MM.1S (cell line): ENCODE results near the gene IFITM10.

Experiments
- DNase-seq: peaks from one replicate; pipeline ENCODE4 v3.0.0-alpha.2; 2015
- H2AFZ ChIP-seq: fragments of 300-600 bp; sonication (generic); 2 replicates; pipeline ENCODE4 v1.6.0; 2016; ENCODE audit warnings: antibody characterized with exemption, low read length
- H3F3A ChIP-seq: fragments of 300-600 bp; sonication (generic); 2 replicates; pipeline ENCODE4 v1.6.1; 2016; ENCODE audit warnings: mild to moderate bottlenecking, antibody characterized with exemption, low read length, moderate library complexity, mixed read lengths; ENCODE audit not compliant: insufficient read depth
- H3K27ac ChIP-seq: fragments of 300-600 bp; sonication (generic); 2 replicates; pipeline ENCODE4 v1.5.1; 2016; ENCODE audit warnings: mild to moderate bottlenecking, low read length
- H3K27me3 ChIP-seq: fragments of 300-600 bp; sonication (generic); replicated peaks from 2 replicates; pipeline ENCODE4 v1.6.0; 2016; ENCODE audit warnings: low read length; ENCODE audit not compliant: insufficient read depth
- H3K36me3 ChIP-seq: fragments of 300-600 bp; sonication (generic); replicated peaks from 2 replicates; pipeline ENCODE4 v1.6.1; 2016; ENCODE audit warnings: mild to moderate bottlenecking, low read length, mixed read lengths; ENCODE audit not compliant: insufficient read depth
- H3K4me1 ChIP-seq: fragments of 300-600 bp; sonication (generic); 2 replicates; pipeline ENCODE4 v1.6.1; 2016; ENCODE audit warnings: low read length, mixed read lengths
- H3K4me2 ChIP-seq: fragments of 300-600 bp; sonication (generic); 2 replicates; pipeline ENCODE4 v1.6.0; 2016; ENCODE audit warnings: low read depth, low read length
- H3K4me3 ChIP-seq: fragments of 300-600 bp; sonication (generic); 2 replicates; pipeline ENCODE4 v1.5.1; 2016; ENCODE audit warnings: low read length, mixed read lengths
- H3K79me2 ChIP-seq: fragments of 300-600 bp; sonication (generic); 2 replicates; pipeline ENCODE4 v1.6.1; 2016; ENCODE audit warnings: mixed run types, low read length, mixed read lengths
- H3K9ac ChIP-seq: fragments of 300-600 bp; sonication (generic); 2 replicates; pipeline ENCODE4 v1.6.1; 2016; ENCODE audit warnings: low read length, mixed read lengths
- H3K9me2 ChIP-seq: fragments of 300-600 bp; sonication (generic); replicated peaks from 2 replicates; pipeline ENCODE4 v1.6.1; 2016; ENCODE audit warnings: mild to moderate bottlenecking, low read length, mixed read lengths; ENCODE audit not compliant: insufficient read depth
- H3K9me3 ChIP-seq: fragments of 300-600 bp; sonication (generic); replicated peaks from 2 replicates; pipeline ENCODE4 v1.6.1; 2016; ENCODE audit warnings: mild to moderate bottlenecking, low read length, mixed read lengths; ENCODE audit not compliant: insufficient read depth
- H4K20me1 ChIP-seq: fragments of 300-600 bp; sonication (generic); 2 replicates; pipeline ENCODE4 v1.6.1; 2016; ENCODE audit warnings: mild to moderate bottlenecking, low read length, moderate library complexity, mixed read lengths; ENCODE audit not compliant: insufficient read depth
- CTCF ChIP-seq: fragments of 300-600 bp; sonication (generic); IDR thresholded peaks from 2 replicates; pipeline ENCODE4 v1.5.1; 2016; ENCODE audit warnings: antibody characterized with exemption, low read length, mixed read lengths
- EZH2 ChIP-seq: fragments of 300-600 bp; sonication (generic); optimal IDR thresholded peaks from 2 replicates; pipeline ENCODE3; 2017; ENCODE audit warnings: low read depth, mild to moderate bottlenecking, antibody characterized with exemption, low read length, mixed read lengths
- EZH2phosphoT487 ChIP-seq: fragments of 300-600 bp; sonication (generic); IDR thresholded peaks from 2 replicates; pipeline ENCODE4 v1.6.1; 2018; ENCODE audit warnings: antibody characterized with exemption, low read length

The IFITM10 gene

DNA sequence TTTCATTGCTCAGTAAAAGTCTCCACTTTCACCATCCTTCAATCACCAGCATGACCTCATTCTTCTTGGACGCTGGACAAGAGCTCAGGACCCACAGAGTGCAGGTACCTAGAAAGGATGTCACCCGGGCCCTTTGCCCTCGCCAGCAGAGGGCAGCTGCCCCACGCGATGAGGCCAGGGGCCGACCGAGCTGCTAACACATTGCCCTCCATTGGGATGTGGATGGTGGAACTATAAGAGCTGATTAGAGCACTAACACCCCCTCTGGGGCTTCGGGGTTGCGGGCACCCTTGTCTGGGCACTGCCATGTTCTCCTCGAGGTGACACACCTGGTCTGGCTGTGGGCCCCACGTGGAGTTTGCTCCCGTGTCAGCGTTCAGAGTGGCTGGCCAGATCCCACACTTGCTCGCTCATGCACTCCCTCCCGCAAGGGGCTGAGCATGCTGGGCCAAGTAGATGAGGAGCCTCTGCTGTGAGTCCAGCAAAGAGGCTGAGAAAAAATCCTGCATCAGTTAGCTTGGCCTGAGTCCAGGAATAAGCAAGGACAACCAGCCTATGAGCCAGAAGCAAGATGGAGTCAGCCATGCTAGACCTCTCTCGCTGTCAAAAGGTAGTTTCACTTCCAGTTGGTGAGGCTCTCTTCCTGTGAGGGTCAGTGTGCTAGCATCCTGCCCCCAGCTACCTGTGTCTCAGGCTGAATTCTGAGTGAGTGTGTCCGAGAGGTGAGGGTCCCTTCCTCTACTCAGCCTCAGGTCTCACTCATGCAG, 43.6 kb downstream of the IFITM10 start:
- Histone ChIP-seq H3F3A (no peaks in the 10 kb centered on the region), H3K4me1 (no peaks in the 10 kb centered on the region), H3K36me3 (no peaks in the 10 kb centered on the region), H3K4me3 (no peak overlapping the region), H3K9me2 (no peaks in the 10 kb centered on the region), H4K20me1 (no peaks in the 10 kb centered on the region), H3K79me2 (no peaks in the 10 kb centered on the region), H3K9ac (no peak overlapping the region), H3K4me2 (no peak overlapping the region; the same call in 1 of the 2 replicates), H3K27ac (no peak overlapping the region), H3K9me3 (no peaks in the 10 kb centered on the region), H3K27me3 (peaks cover 93% of the 10 kb centered on the region), H2AFZ (no peak overlapping the region)
- no peak for DNase-seq
- peak; percentile 36 for TF ChIP-seq CTCF
- no peak for TF ChIP-seq EZH2phosphoT487

GRCh38 chr11:1705126-1706052, 45.0 kb downstream of the IFITM10 start:
- Histone ChIP-seq H3K79me2 (no peaks in the 10 kb centered on the region), H2AFZ (no peak overlapping the region), H3K27me3 (peaks cover 93% of the 10 kb centered on the region), H3K4me1 (no peaks in the 10 kb centered on the region), H3F3A (no peaks in the 10 kb centered on the region), H3K4me2 (peak overlapping the region; percentile 36), H3K4me3 (peak overlapping the region; percentile 5; the same call in 1 of the 2 replicates), H3K9ac (no peak overlapping the region), H4K20me1 (no peaks in the 10 kb centered on the region), H3K9me3 (no peaks in the 10 kb centered on the region), H3K9me2 (no peaks in the 10 kb centered on the region), H3K27ac (no peak overlapping the region), H3K36me3 (no peaks in the 10 kb centered on the region)
- DNase-seq, result no peak
- TF ChIP-seq EZH2phosphoT487 (no peak), CTCF (no peak), EZH2 (no peak)

DNA sequence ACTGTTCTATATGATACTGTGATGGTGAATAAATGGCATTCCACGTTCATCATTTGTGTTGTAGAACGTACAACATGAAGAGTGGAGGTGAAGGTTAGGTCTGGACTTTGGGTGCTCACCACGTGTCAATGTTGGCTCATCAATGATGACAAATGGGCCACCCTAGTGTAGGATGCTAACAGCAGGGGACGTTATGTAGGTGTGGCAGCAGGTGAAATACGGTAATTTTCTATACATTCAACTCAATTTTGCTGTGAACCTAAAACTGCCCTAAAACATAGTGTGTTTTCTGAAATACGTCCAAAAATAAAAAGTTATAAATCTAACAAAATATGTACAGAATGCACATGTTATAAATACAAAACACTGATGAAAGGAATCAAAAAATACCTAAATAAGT, 47.2 kb downstream of the IFITM10 start:
- Histone ChIP-seq H3K4me3 (no peak overlapping the region), H3K9me3 (no peaks in the 10 kb centered on the region), H3K36me3 (no peaks in the 10 kb centered on the region), H3F3A (no peaks in the 10 kb centered on the region), H3K27ac (no peak overlapping the region), H3K27me3 (peaks cover 92% of the 10 kb centered on the region), H3K4me1 (no peaks in the 10 kb centered on the region), H3K9ac (no peak overlapping the region), H3K9me2 (no peaks in the 10 kb centered on the region), H3K79me2 (no peaks in the 10 kb centered on the region), H3K4me2 (no peak overlapping the region), H2AFZ (no peak overlapping the region), H4K20me1 (no peaks in the 10 kb centered on the region)
- TF ChIP-seq EZH2, result no peak
- TF ChIP-seq CTCF, result no peak
- no peak for TF ChIP-seq EZH2phosphoT487
- no peak for DNase-seq
